Tibial nerve (tissue), 4 donors: ENCODE measurements around the gene GPBP1.

Experiments used
- CTCF ChIP-seq, 5 experiments: fragments of 200-600 bp in 3 of 5; fragments of 450-650 bp in 2 of 5; sonication (generic) in 3 of 5; IDR thresholded peaks; one replicate each; pipeline ENCODE4 v1.5.1; 2016 to 2019; ENCODE audit warnings: antibody characterized with exemption in 5 of 5, mild to moderate bottlenecking in 3 of 5, moderate library complexity in 2 of 5
- EP300 ChIP-seq, 2 donors: sonication (generic); formaldehyde crosslinking; IDR thresholded peaks; one replicate each; pipeline ENCODE4 v1.6.1; 2017; ENCODE audit warnings: antibody characterized with exemption in 2 of 2, mild to moderate bottlenecking in 1 of 2
- POLR2A ChIP-seq, 2 donors: fragments of 450-650 bp; IDR thresholded peaks; one replicate each; pipeline ENCODE4 v1.6.1; 2017; ENCODE audit warnings: antibody characterized with exemption in 2 of 2, mild to moderate bottlenecking in 2 of 2, moderate library complexity in 2 of 2

- TF ChIP-seq CTCF (IDR thresholded peaks at IDR 0.05) (no peak), POLR2A (IDR thresholded peaks at IDR 0.05) (no peak), EP300 (IDR thresholded peaks at IDR 0.05) (no peak)
These were observed 118.0 kb downstream of the GPBP1 start for GRCh38 chr5:57291894-57292293.
